Neutrophil (primary cell): ENCODE results near the gene MYO5A.
A peak's percentile ranks its signal among the peaks of the same experiment; 100 is the strongest.

Source experiments
- H3K27ac ChIP-seq: fragments of 200-600 bp; sonication (generic); 2 replicates; pipeline ENCODE4 v1.5.1; 2016; ENCODE audit warnings: mild to moderate bottlenecking, moderate library complexity
- H3K27me3 ChIP-seq: fragments of 200-600 bp; sonication (generic); 2 replicates; pipeline ENCODE4 v1.6.0; 2016; ENCODE audit warnings: mild to moderate bottlenecking
- H3K36me3 ChIP-seq: fragments of 200-600 bp; sonication (generic); 2 replicates; pipeline ENCODE4 v1.5.1; 2017
- H3K4me1 ChIP-seq, 2 experiments: fragments of 200-600 bp in 1 of 2; sonication (generic) in 1 of 2; 1 replicate in 1 of 2; 2 replicates in 1 of 2; pipeline versions ENCODE4 v1.5.1 to v1.6.1; 2013 to 2016; ENCODE audit warnings: low read depth in 1 of 2, low read length in 1 of 2, mild to moderate bottlenecking in 1 of 2, moderate library complexity in 1 of 2; ENCODE audit not compliant: control insufficient read depth in 1 of 2, insufficient read depth in 1 of 2
- H3K4me3 ChIP-seq, 2 experiments: fragments of 200-600 bp in 1 of 2; sonication (generic) in 1 of 2; 1 replicate in 1 of 2; 2 replicates in 1 of 2; pipeline ENCODE4 v1.5.1; 2013 to 2016; ENCODE audit warnings: low read depth in 1 of 2, low read length in 1 of 2, mild to moderate bottlenecking in 1 of 2, moderate library complexity in 1 of 2
- H3K9me3 ChIP-seq: fragments of 200-600 bp; sonication (generic); 2 replicates; pipeline ENCODE4 v1.5.1; 2016
- CTCF ChIP-seq: fragments of 200-600 bp; sonication (generic); IDR thresholded peaks from 2 replicates; pipeline ENCODE4 v1.5.1; 2016; ENCODE audit warnings: antibody characterized with exemption

Gene MYO5A

GRCh38 chr15:52559022-52559421, 30.3 kb upstream of the MYO5A start:
- Histone ChIP-seq H3K36me3 (peaks cover 16% of the 10 kb centered on the region), H3K9me3 (no peaks in the 10 kb centered on the region), H3K27ac (no peak overlapping the region), H3K4me3 (no peak overlapping the region), H3K4me1 (peaks cover 15 to 22% of the 10 kb centered on the region in 2 experiments), H3K27me3 (no peaks in the 10 kb centered on the region)
- no peak for TF ChIP-seq CTCF

DNA sequence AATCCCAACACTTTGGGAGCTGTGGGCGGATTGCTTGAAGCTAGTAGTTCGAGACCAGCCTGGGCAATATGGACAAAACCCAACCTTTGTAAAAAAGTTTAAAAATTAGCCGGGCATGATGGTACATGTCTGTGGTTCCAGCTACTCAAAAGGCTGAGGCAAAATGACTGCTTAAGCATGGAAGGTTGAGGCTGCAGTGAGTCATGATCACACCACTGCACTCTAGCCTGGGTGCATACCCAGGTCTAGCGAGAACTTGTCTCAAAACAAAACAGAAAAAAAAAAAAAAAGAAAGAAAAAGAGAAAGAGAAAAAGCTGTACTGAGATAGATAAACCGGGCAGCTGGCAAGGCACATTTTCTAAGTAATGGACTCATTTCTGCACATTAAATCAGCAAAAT, 29.5 kb upstream of the MYO5A start:
- Histone ChIP-seq H3K4me1 (peaks cover 23 to 29% of the 10 kb centered on the region in 2 experiments), H3K36me3 (peaks cover 16% of the 10 kb centered on the region), H3K27ac (peak overlapping the region; percentile 26), H3K27me3 (no peaks in the 10 kb centered on the region), H3K4me3 (no peak overlapping the region), H3K9me3 (no peaks in the 10 kb centered on the region)
- no peak for TF ChIP-seq CTCF

DNA sequence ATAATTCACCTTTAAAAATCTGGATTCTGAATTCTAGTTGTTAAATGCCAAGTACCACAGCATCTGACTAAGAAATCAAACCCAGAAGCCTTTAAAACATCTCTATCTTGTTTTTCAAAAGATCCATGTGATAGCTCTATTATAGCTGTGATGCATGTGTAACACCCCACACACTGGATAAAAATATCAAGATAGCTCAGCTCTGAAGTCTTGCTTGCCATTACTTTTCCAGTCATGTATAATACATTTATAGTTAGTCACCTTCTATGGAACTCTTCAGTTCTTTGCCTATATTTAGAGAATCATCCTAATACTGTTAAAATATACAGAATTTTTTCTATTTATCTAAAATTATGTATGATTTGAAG, 28.6 kb upstream of the MYO5A start:
- Histone ChIP-seq H3K4me1 (peaks cover 33 to 38% of the 10 kb centered on the region in 2 experiments), H3K27me3 (no peaks in the 10 kb centered on the region), H3K27ac (peak overlapping the region; percentile 68), H3K36me3 (peaks cover 16% of the 10 kb centered on the region), H3K4me3 (no peak overlapping the region), H3K9me3 (no peaks in the 10 kb centered on the region)
- TF ChIP-seq CTCF: no peak

GRCh38 chr15:52556524-52557273, 28.0 kb upstream of the MYO5A start:
- H3K27ac ChIP-seq: peak overlapping the region; percentile 68
- no peak for TF ChIP-seq CTCF
- peaks cover 38 to 44% of the 10 kb centered on the region in 2 experiments for H3K4me1 ChIP-seq
- no peaks in the 10 kb centered on the region for H3K27me3 ChIP-seq
- H3K9me3 ChIP-seq: no peaks in the 10 kb centered on the region
- no peak overlapping the region for H3K4me3 ChIP-seq
- peaks cover 16% of the 10 kb centered on the region for H3K36me3 ChIP-seq

DNA sequence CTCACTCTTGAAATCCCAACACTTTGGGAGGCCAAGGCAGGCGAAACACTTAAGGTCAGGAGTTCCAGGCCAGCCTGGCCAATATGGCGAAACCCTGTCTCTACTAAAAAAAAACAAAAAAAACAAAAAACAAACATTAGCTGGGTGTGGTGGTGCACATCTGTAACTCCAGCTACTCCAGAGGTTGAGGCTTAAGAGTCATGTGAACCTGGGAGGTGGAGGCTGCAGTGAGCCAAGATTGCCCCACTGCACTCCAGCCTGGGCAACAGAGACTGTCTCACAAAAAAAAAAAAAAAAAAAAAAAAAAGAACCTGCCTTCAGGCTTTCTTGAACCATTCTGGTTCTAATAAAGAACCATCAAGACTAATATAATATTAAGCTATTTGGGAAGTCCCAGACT, 23.6 kb upstream of the MYO5A start:
- Histone ChIP-seq H3K27ac (peak overlapping the region; percentile 93), H3K4me1 (peaks cover 59 to 63% of the 10 kb centered on the region in 2 experiments), H3K27me3 (no peaks in the 10 kb centered on the region), H3K36me3 (peaks cover 10% of the 10 kb centered on the region), H3K4me3 (peak overlapping the region; percentile 36 to 48), H3K9me3 (no peaks in the 10 kb centered on the region)
- TF ChIP-seq CTCF: no peak
